ENCODE results near the gene MLLT3.

DNA sequence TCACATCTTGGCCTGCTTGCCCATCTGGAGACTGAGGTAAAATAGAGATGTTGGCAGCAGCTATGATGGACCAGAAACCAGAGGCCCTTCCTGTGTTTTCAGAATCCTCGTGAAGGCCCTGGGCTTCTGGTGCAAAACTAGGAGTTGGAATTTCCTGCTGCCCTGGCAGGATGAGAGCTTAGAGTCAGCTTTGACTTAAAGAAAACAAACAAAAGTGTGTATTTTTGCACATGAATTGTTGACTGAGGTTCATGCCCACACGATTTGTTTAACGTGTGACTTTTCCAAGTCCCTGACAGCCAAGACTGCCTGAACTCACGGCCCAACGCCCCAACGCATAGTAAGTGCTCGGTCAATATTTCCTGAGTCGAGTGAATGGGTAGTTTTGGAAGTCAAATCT, 303.1 kb downstream of the MLLT3 start:
- TF ChIP-seq, protein P1, sequence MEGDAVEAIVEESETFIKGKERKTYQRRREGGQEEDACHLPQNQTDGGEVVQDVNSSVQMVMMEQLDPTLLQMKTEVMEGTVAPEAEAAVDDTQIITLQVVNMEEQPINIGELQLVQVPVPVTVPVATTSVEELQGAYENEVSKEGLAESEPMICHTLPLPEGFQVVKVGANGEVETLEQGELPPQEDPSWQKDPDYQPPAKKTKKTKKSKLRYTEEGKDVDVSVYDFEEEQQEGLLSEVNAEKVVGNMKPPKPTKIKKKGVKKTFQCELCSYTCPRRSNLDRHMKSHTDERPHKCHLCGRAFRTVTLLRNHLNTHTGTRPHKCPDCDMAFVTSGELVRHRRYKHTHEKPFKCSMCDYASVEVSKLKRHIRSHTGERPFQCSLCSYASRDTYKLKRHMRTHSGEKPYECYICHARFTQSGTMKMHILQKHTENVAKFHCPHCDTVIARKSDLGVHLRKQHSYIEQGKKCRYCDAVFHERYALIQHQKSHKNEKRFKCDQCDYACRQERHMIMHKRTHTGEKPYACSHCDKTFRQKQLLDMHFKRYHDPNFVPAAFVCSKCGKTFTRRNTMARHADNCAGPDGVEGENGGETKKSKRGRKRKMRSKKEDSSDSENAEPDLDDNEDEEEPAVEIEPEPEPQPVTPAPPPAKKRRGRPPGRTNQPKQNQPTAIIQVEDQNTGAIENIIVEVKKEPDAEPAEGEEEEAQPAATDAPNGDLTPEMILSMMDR (IDR thresholded peaks at IDR 0.05; ENCODE audit: poor library complexity): no peak
- TF ChIP-seq EZH2 (IDR thresholded peaks at IDR 0.05; ENCODE audit: borderline replicate concordance) (no peak), EZH2phosphoT487 (IDR thresholded peaks at IDR 0.05; ENCODE audit: low read depth, severe bottlenecking, unreplicated experiment) (no peak)
